HG03025 (cell line): ENCODE data around the gene HNRNPUL1.
A peak's percentile ranks its signal among the peaks of the same experiment; 100 is the strongest.
"Not testable (repeated sequence)": the region's sequence is repeated elsewhere in the genome, so short reads cannot be mapped to it uniquely, and the experiment has no call there.

Experiments used
- ATAC-seq: cut with Tn5 transposase; IDR thresholded peaks from one replicate; pipeline ENCODE4 v1.9.1; 2021; ENCODE audit warnings: mild to moderate bottlenecking, moderate library complexity; ENCODE audit not compliant: unreplicated experiment, low FRiP score

HNRNPUL1 gene

DNA sequence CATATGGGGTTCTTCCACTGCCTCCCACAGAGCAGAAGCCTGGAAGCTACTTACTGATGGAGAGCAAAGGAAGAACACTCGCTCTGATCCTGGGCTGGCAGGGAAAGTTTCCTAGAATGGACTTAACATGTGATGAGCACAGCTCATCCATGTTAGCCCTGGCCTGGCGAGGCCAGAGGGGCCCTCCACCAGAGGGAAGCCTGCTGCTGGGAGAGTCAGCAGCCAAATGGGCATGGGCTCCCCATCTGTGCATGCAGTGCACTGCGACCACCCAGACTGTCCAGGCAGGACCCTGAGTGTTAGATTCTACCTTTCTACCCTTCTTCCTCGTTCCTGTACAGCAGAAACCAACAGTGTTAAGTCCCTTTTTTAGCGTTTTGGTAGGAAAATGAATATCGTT is 8.9 kb downstream of the HNRNPUL1 start:
- ATAC-seq, result no peak

DNA sequence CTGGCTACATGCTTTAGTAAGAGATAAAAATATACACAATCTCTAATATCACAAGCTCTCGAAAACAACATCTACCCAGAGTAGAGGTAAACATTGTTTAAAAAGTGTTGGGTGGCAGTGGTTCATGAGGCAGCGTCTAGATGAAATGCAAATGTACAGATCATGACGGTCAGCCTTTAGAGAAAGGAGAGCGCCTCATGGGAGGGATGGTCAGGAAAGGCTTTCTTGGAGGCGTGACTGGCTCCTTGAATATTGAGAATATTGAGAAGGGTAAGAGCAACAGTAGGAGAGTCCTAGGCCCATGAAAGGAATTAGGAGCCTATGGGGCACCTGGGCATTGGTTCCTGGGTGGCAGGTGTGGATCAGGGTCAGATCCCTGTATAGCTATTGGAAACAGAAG is 10.6 kb downstream of the HNRNPUL1 start:
- ATAC-seq, result no peak

DNA sequence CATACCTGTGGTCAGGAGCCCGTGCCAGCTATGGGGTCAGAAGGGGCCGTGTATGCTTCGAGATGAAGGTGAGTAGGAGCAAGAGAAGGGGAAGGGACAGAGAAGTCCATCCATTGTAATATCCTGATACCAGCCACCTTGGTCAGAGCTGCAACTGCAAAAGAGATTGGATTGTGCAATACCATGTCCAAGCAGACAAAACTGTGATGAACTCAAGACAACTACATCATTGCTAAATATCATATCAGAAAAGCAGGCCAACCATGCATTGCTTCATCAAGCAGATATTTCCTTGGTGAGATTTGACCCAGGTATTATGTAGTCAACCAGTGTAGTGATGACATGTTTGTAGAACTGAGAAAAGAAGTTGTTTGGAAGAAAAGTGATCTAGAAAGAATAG is 12.1 kb downstream of the HNRNPUL1 start:
- no peak for ATAC-seq

DNA sequence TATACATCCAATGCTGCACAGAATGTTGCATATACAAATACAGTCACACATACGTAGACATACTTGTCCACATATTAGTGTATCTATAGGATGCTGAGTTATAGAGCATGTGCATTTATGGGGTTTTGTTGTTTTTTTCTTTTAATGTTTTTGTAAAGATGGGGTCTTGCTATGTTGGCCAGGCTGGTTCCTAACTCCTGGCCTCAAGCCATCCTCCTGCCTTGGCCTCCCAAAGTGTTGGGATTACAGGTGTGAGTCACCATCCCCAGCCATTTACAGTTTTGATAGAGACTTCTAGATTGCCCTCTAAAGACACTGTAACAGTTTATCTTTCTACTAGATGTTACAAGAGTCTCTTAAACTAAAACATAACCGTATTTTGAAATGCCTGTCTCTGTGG is 14.3 kb downstream of the HNRNPUL1 start:
- no peak for ATAC-seq

DNA sequence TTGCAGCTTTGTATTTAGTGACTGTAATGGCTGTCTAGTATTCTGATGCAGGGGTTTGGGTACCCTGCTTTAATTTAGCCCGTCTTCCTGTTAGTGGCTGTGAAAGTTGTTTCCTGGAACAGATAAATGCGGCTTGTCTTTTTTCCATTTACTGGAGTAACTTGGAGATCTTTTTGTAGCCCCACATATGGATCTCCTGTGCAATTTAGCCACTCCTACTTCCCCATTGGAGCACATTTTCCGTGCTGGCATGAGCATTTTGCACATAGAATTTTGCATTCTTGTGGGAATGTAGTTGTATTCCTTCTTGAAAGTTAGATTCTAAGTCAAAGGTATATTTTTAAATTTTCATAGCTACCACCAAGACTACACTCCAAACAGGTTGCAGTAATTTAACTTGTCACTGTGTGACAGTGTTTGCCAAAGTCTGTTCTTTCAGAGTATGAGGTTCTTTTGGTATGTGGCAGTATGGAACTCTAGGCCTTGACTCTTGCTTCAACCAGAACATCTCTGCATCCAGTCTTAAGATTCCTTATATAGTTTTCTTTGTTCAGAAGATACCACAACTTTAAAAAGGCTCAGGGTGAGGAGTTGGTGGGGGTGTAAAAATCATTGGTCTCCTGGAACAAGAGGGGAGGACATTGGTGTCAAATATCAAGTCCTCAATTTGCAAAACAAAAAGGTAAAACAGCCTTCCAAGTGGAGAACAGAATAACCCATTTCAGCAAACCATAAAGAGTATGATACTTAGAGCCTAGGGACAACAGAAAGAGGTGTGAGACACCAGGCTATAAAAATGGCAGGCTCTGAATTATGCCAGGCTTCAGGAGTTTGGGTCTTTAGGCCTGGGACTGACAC is 24.7 kb downstream of the HNRNPUL1 start:
- no peak for ATAC-seq

DNA sequence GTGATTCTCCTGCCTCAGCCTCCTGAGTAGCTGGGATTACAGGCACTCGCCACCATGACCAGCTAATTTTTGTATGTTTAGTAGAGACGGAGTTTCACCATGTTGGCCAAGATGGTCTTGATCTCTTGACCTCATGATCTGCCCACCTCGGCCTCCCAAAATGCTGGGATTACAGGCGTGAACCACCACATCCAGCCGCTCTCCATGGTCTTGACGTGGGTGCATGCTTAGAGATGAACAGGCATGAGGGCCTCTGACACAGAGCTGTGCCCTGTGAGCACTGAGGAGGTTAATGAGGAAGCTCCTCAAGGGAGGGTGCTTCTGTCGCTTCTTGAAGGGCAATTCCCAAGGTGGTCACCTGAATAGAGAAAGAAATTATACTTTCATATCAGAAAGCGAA is 25.6 kb downstream of the HNRNPUL1 start:
- not testable (repeated sequence) for ATAC-seq

DNA sequence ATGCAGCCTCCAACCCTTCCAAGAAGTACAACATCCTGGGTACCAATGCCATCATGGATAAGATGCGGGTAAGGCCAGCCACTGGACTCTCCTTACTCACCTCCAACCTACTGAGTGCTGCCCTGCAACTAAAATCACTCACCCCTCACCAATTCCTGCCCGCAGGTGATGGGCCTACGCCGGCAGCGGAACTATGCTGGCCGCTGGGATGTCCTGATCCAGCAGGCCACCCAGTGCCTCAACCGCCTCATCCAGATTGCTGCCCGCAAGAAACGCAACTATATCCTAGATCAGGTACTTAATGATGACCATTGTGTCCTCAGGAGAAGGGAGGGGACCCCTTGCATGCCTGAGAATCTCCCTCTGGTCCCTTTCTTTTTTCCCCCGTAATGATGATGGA is 30.2 kb downstream of the HNRNPUL1 start:
- no peak for ATAC-seq

DNA sequence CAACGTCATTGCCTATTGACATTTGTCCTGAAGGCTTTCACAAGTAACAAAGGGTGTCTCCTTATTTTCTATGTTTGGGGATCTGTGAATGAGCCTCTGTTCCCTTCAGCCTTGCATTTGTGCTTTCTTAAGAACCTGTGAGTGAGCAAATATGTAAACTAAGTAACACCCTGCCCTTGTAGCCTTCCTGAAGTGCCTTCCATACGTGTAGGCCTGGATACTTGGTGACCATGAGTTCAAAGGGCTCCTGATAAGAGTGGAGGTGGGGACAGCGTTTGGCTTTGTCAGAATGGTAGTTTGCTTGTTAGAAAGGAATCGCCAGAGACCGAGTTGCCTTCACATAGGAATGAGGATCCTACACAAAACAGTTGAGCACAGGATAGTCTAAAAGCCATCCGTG is 31.3 kb downstream of the HNRNPUL1 start:
- no peak for ATAC-seq

DNA sequence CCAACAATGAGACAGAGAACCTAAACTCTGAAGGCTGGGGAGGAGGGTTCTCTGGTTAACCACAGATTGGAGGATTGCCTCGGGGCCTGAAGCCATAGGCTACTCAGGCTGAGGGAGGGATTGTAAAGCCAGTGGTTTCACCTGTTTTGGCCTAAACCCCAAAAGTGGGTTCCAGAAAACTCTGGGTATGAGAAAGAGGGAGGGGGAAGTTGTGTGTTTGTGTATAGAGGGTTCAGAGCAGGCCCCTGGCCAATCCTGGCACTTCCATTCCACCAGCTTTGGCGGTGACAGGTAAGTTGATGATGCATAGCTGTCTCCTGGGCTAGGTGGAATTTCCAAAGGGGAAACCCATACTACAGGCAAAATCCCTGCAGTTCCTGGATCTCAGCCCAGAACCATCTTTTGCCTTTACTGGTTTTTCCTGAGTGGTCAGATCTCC is 32.3 kb downstream of the HNRNPUL1 start:
- ATAC-seq, result no peak

DNA sequence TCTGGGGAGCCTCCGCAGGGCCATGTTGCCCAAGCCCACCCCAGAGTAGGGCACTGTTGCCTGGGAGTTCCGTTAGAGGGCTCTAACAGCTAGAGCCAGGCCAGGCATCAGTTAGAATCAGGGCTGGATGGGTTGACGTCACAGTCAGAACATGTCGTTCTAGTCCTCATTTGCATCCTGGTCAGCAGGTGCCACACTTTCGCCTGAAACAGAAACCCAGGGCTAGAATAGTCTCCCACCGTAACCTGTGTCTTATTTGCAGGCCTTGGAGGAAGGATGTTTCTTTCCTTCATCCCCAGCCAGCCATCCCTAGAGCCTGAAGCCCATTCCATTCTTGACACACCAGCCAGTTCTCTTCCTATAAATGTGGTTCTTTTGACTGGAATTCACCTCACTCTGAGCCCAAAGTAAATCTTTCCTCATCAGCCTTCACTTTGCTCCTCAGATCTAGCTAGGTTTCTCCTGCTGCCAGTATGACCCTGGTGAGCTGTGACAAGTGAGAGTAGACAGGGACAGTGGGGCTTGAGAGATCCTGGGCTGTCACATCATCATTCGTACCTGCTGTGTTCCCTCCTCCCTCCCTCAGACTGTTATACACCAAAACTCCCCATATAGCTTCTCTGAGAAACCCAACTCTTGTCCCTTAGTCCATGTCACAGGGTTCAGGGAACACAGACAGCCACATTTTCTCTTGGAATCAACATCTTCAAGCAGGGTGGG is 33.6 kb downstream of the HNRNPUL1 start:
- peak; percentile 40 for ATAC-seq

DNA sequence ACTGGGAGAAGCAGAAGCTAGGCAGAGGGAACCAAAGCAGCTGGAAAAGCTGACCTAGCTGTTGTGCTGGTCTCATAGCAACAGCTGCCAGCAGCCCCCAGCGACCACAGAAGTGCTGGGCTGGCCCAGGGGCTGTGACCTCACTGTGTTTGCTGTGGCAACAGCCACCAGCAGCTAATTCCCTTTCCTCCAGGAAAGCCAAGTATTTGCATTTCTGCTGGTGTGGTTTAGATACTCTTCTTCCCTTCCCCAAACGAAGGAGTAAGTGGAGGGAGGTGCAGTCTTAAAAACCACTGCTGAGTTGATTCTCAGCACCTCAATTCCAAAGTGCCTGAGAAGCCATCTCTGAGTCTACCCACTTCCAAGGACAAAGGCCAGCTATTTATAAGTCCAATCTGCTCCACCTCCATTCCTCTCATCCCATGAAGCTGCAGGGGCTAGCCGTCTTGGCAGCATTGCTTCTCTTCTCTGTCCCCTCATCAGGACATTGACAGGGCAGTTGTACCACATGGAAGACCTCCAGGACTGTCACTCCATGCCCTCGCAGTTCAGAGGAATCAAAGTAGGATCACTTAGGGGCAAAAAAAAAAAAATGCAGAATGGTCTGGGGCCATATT is 34.3 kb downstream of the HNRNPUL1 start:
- ATAC-seq, result no peak

DNA sequence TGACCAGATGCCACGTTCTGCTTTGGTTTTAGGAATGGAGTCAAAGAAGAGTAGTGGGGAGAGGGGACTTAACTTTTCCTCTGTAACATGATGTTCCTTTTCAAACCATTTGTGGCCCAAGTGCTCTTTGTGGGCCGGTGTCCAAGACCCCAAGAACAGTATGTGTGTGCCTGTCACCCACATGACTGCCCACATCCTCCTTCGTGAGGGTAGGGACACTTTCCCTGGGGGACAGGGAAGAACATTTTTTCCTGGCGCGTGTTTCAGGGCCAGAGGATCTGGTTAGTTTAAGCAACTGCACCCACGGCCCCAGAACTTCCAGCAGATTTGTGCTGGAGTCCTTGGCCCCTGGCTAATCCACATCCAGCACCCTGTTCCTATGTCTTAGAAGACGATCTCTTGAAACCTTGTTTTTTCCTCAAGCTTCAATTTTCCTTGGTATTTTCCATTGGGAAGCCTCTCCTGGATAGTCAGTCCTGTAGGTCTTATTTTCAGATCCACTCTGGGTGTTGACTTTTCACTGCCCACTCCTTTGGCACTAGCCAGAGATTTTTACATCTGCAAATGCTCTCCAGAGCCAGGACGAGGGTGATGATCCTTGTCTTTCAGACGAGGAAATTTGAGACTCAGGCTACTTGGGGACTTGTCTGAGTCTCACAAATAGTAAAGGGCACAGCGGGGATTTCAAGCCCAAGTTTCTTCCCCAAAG is 35.0 kb downstream of the HNRNPUL1 start:
- ATAC-seq, result no peak

DNA sequence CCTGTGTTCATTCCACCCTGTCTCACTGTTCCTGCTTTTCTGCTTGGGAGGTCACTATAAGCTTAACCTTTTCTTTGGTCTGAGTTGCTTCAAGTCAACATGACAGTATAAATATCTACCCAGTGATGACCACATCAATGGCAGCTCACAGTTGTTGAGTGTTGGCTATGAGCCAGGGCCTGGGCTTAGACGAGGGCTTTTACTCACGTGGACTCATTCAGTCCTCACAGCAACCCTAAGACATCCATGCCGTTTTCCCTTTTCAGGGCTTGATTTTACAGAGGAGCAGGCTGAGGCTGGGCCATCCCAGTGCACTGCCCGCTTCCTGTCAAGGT is 35.5 kb downstream of the HNRNPUL1 start:
- no peak for ATAC-seq

DNA sequence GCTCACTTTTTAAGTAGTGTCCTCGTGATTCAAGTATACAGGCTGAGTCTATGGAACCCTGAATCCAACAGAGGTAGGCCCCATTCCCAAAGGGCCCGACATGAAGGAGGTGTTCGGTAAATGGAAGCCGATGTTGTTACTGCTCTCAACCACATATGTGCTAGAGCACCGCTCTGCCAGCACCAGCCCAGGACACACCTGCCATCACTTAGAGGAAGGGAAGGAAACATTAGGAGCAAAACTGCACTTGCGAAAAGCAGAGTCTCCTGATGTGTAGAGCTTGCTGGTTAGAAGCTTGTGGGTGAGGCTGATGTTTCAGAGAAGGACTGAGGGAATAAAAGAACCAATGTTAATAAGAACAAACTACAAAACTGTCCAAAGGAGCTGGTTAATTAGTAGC is 36.4 kb downstream of the HNRNPUL1 start:
- no peak for ATAC-seq

DNA sequence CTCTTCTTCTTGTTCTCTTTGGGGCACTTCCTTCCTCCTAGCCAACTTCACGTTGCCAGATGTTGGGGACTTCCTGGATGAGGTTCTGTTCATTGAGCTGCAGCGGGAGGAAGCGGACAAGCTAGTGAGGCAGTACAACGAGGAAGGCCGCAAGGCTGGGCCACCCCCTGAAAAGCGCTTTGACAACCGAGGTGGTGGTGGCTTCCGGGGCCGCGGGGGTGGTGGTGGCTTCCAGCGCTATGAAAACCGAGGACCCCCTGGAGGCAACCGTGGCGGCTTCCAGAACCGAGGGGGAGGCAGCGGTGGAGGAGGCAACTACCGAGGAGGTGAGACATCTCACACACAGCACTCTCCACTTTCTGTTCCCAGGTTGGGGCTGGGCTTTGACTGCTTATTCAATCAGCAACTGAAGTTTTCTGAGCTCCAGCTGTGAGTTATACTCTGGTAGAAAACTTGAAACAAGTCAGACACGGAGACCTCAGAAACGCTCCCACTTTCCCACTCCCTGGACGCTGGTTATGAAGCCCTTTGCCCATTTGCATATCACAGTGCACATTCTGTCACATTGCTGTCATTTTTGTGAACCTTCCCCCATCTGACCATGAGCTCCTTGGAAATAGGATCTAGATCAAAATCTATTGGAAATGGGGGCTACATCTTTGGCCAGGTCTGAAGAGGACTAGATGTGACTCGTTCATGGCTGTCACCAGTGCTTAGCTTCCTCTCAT is 38.6 kb downstream of the HNRNPUL1 start:
- no peak for ATAC-seq

DNA sequence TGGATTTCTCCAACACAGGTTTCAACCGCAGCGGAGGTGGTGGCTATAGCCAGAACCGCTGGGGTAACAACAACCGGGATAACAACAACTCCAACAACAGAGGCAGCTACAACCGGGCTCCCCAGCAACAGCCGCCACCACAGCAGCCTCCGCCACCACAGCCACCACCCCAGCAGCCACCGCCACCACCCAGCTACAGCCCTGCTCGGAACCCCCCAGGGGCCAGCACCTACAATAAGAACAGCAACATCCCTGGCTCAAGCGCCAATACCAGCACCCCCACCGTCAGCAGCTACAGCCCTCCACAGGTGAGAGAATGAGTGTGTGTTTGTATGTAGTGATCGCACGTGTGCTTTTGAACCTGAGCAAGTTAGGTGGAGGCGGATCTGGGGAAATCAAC is 39.8 kb downstream of the HNRNPUL1 start:
- ATAC-seq, result no peak

DNA sequence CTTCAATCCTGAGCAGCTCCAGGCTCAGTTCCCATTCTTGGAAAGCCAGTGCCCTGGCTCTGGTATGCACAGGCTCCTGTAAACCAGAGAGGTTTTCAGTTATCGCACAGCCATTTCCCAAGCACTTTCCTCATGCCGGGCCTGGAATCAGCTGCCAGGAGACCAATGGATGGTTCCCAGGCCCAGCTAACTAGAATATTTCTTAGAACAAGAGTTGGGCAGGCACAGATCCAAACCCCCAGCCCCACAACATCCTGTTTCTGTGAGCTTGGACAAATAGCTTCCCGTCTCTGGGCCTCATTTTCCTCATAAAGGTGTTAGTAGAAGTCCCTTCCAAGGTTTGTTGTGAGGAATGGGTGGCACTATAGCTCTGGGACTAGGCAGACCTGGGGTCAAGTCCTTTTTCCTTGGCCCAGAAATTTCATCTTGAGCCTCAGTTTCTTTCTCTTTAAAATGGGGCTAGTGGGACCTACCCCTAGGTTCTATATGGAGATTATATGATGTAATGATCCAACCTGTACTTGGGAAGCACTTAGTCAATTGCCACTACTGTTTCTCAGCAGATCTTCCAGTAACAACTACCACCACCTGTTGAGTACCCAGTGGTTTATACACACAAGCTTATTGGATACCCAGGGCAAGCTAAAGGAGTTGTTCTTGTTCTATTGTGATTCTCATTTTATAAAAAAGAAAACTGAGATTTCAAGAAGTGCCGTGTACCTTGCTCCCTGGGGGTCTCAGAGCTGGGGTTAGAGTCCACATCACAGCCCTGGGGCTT is 40.7 kb downstream of the HNRNPUL1 start:
- ATAC-seq, result no peak

DNA sequence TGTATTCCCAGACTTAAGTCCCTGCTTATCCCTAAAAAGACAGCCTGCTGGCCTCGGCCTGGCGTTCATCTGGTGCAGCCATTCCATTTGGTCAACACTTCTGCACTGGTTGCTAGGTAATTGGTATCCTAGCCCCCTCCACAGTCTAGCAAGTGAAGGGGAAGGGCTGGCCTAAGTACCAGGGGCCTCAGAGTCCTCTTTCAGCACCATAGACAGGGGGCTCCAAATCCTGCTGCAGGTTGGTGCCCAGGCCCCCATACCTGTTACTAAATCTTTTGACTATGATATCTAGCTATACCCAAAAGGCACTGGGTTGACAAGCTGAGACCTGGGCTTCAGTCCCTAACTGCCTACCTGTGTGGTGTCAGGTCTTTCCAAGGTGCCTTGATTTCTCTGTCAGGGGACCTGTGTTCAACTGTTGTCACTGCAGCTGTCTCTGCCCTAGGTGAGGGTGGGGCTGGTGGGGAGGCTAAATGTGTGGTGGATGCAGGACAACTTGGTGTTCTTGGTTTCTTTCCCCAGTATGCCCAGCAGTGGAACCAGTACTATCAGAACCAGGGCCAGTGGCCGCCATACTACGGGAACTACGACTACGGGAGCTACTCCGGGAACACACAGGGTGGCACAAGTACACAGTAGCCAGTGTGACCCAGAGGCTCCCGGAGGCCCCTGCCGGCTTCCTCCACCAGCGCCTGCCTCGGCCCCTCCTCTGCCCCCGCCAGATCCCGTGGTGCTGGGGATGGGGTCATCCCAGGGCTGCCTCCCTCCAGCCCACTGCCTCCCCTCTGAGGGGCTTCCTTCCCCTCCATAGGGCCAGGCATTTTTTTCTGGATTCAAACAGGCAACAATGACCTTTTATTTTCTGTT is 42.0 kb downstream of the HNRNPUL1 start:
- no peak for ATAC-seq
